H1 (cell line): ENCODE results near the gene ABHD10. TPM values are rescaled to one million over a fixed set of nuclear protein-coding genes. Genes with fewer than 3 reads are reported as not detected.

Experiments
- E2F6 ChIP-seq: IDR thresholded peaks from 2 replicates; pipeline ENCODE4 v1.6.1; 2012; ENCODE audit warnings: inconsistent platforms
- EZH2 ChIP-seq: fragments of 200-600 bp; sonication (generic); IDR thresholded peaks from 2 replicates; pipeline ENCODE4 v1.7.1; 2012; ENCODE audit warnings: low read depth, mild to moderate bottlenecking, moderate library complexity, low read length, inconsistent platforms; ENCODE audit not compliant: severe bottlenecking
- MAFK ChIP-seq: IDR thresholded peaks from 2 replicates; pipeline ENCODE4 v1.6.1; 2012; ENCODE audit warnings: low read depth, mild to moderate bottlenecking, improper control_type of control experiment, low read length
- RAD21 ChIP-seq, 2 experiments: IDR thresholded peaks in 1 of 2; conservative IDR thresholded peaks in 1 of 2; 2 replicates each; pipeline ENCODE4 v1.6.1; 2011; ENCODE audit warnings: low read depth in 2 of 2, low read length in 2 of 2, improper control_type of control experiment in 1 of 2, inconsistent platforms in 1 of 2, mild to moderate bottlenecking in 1 of 2, moderate library complexity in 1 of 2
- SRF ChIP-seq: IDR thresholded peaks from 2 replicates; pipeline ENCODE4 v1.6.1; 2011; ENCODE audit warnings: mild to moderate bottlenecking, low read depth, low read length, moderate library complexity
- TEAD4 ChIP-seq: IDR thresholded peaks from 2 replicates; pipeline ENCODE4 v1.6.1; 2012; ENCODE audit warnings: low read depth, low read length, inconsistent platforms, mixed read lengths
- polyA plus RNA-seq, 7 experiments: library from polyadenylated mRNA; depleted of rRNA in 3 of 7; stranded (reverse) in 5 of 7; unstranded in 2 of 7; fragments of >200 nt in 5 of 7; fragments of 200-250 nt in 2 of 7; gene quantifications; 1 replicate in 5 of 7; 2 replicates in 1 of 7; 4 replicates in 1 of 7; pipeline versions ENCODE4 v1.2.1 to v1.2.3, GENCODE V29; 2011 to 2013; ENCODE audit warnings: missing spikeins in 2 of 7, mixed read lengths in 2 of 7
- total RNA-seq: library from RNA; stranded (reverse); fragmentation: NEBNext Ultra II Directional; extraction: Animal tissue kit (Norgen Biotek cat#: 25700); gene quantifications from 2 replicates; pipeline ENCODE4 v1.2.1, GENCODE V29; 2021

Gene ABHD10
- total and polyA plus RNA-seq, 2 of the 8 experiments (the other 6 are each of a cell fraction or from before 2014, with no cell fraction given) = 10.9 to 24.6 TPM

GRCh38 chr3:111944372-111944771 lies 34.5 kb upstream of the ABHD10 start (continued):
- TF ChIP-seq RAD21 (IDR thresholded peaks at IDR 0.05 in 1 of 2, conservative IDR thresholded peaks at IDR 0.05 in 1 of 2; ENCODE audit: low read depth in 2 of 2, low read length in 2 of 2) (no peak), EZH2 (no peak), TEAD4 (no peak), SRF (no peak), MAFK (no peak), E2F6 (no peak)
- TF ChIP-seq, all 59 proteins: peak for 0
